Neutrophil (primary cell): Measurements from ENCODE around the gene KIF5B.
A peak's percentile ranks its signal among the peaks of the same experiment; 100 is the strongest.

ENCODE experiments used
- H3K27ac ChIP-seq: fragments of 200-600 bp; sonication (generic); 2 replicates; pipeline ENCODE4 v1.5.1; 2016; ENCODE audit warnings: mild to moderate bottlenecking, moderate library complexity
- H3K27me3 ChIP-seq: fragments of 200-600 bp; sonication (generic); 2 replicates; pipeline ENCODE4 v1.6.0; 2016; ENCODE audit warnings: mild to moderate bottlenecking
- H3K36me3 ChIP-seq: fragments of 200-600 bp; sonication (generic); 2 replicates; pipeline ENCODE4 v1.5.1; 2017
- H3K4me1 ChIP-seq, 2 experiments: fragments of 200-600 bp in 1 of 2; sonication (generic) in 1 of 2; 1 replicate in 1 of 2; 2 replicates in 1 of 2; pipeline versions ENCODE4 v1.5.1 to v1.6.1; 2013 to 2016; ENCODE audit warnings: low read depth in 1 of 2, low read length in 1 of 2, mild to moderate bottlenecking in 1 of 2, moderate library complexity in 1 of 2; ENCODE audit not compliant: control insufficient read depth in 1 of 2, insufficient read depth in 1 of 2
- H3K4me3 ChIP-seq, 2 experiments: fragments of 200-600 bp in 1 of 2; sonication (generic) in 1 of 2; 1 replicate in 1 of 2; 2 replicates in 1 of 2; pipeline ENCODE4 v1.5.1; 2013 to 2016; ENCODE audit warnings: low read depth in 1 of 2, low read length in 1 of 2, mild to moderate bottlenecking in 1 of 2, moderate library complexity in 1 of 2
- H3K9me3 ChIP-seq: fragments of 200-600 bp; sonication (generic); 2 replicates; pipeline ENCODE4 v1.5.1; 2016
- CTCF ChIP-seq: fragments of 200-600 bp; sonication (generic); IDR thresholded peaks from 2 replicates; pipeline ENCODE4 v1.5.1; 2016; ENCODE audit warnings: antibody characterized with exemption

Gene KIF5B

GRCh38 chr10:32065856-32066255 is 9.6 kb upstream of the KIF5B start:
- Histone ChIP-seq H3K4me3 (no peak overlapping the region), H3K27me3 (no peaks in the 10 kb centered on the region), H3K27ac (no peak overlapping the region), H3K9me3 (no peaks in the 10 kb centered on the region), H3K36me3 (no peaks in the 10 kb centered on the region), H3K4me1 (peaks cover 0 to 7% of the 10 kb centered on the region in 2 experiments)
- no peak for TF ChIP-seq CTCF

GRCh38 chr10:32061440-32061839 is 5.2 kb upstream of the KIF5B start:
- H3K27me3 ChIP-seq = no peaks in the 10 kb centered on the region
- H3K9me3 ChIP-seq = no peaks in the 10 kb centered on the region
- TF ChIP-seq CTCF = no peak
- H3K36me3 ChIP-seq = no peaks in the 10 kb centered on the region
- H3K27ac ChIP-seq = no peak overlapping the region
- H3K4me1 ChIP-seq = peaks cover 10 to 17% of the 10 kb centered on the region in 2 experiments
- no peak overlapping the region for H3K4me3 ChIP-seq

- Histone ChIP-seq H3K27ac (no peak overlapping the region), H3K36me3 (no peaks in the 10 kb centered on the region), H3K9me3 (no peaks in the 10 kb centered on the region), H3K4me1 (peaks cover 12% of the 10 kb centered on the region in 2 experiments), H3K4me3 (no peak overlapping the region), H3K27me3 (no peaks in the 10 kb centered on the region)
- no peak for TF ChIP-seq CTCF
Observed at GRCh38 chr10:32060347-32060746, 4.1 kb upstream of the KIF5B start.

- Histone ChIP-seq H3K4me1 (peaks cover 21% of the 10 kb centered on the region in 2 experiments), H3K4me3 (no peak overlapping the region), H3K27ac (no peak overlapping the region), H3K9me3 (no peaks in the 10 kb centered on the region), H3K27me3 (no peaks in the 10 kb centered on the region), H3K36me3 (no peaks in the 10 kb centered on the region)
- TF ChIP-seq CTCF = no peak
Observed at GRCh38 chr10:32059472-32059871, 3.2 kb upstream of the KIF5B start.

- Histone ChIP-seq H3K27me3 (no peaks in the 10 kb centered on the region), H3K4me1 (peaks cover 44 to 46% of the 10 kb centered on the region in 2 experiments), H3K9me3 (no peaks in the 10 kb centered on the region), H3K27ac (peak overlapping the region; percentile 95), H3K4me3 (peak overlapping the region; percentile 95 to 96), H3K36me3 (no peaks in the 10 kb centered on the region)
- TF ChIP-seq CTCF = no peak
Observed at GRCh38 chr10:32057036-32057372, 779 bp upstream of the KIF5B start.
